NCI-H1105 treated with DMSO at 0.1 percent for 48 hours (cell line): ENCODE data around the gene LYPD5.
A peak's percentile ranks its signal among the peaks of the same experiment; 100 is the strongest.
"Not testable (repeated sequence)": the region's sequence is repeated elsewhere in the genome, so short reads cannot be mapped to it uniquely, and the experiment has no call there.

Source experiments
- DNase-seq: peaks from one replicate; lab custom pipeline; 2025; lab: John Stamatoyannopoulos, UW

The LYPD5 gene

GRCh38 chr19:43806401-43806800, 4.2 kb upstream of the LYPD5 start:
- not testable (repeated sequence) for DNase-seq

GRCh38 chr19:43804432-43804831, 2.2 kb upstream of the LYPD5 start:
- DNase-seq: no peak

- no peak for DNase-seq
Observed at GRCh38 chr19:43799502-43800142, 2.6 kb downstream of the LYPD5 start.

- DNase-seq: no peak
Observed at GRCh38 chr19:43798546-43799409, 3.5 kb downstream of the LYPD5 start.

GRCh38 chr19:43798026-43798545, 4.2 kb downstream of the LYPD5 start:
- DNase-seq: no peak

- DNase-seq: no peak
Observed at GRCh38 chr19:43797556-43797955, 4.7 kb downstream of the LYPD5 start.

- DNase-seq: no peak
Observed at GRCh38 chr19:43797118-43797517, 5.1 kb downstream of the LYPD5 start.

GRCh38 chr19:43790587-43790986, 11.7 kb downstream of the LYPD5 start:
- DNase-seq: no peak

- no peak for DNase-seq
Observed at GRCh38 chr19:43789029-43789428, 13.2 kb downstream of the LYPD5 start.

- DNase-seq: no peak
Observed at GRCh38 chr19:43786665-43787064, 15.6 kb downstream of the LYPD5 start.

GRCh38 chr19:43784981-43785808, 17.1 kb downstream of the LYPD5 start:
- DNase-seq: peak; percentile 72

- DNase-seq: no peak
Observed at GRCh38 chr19:43784241-43784980, 17.8 kb downstream of the LYPD5 start.

GRCh38 chr19:43783636-43784035, 18.6 kb downstream of the LYPD5 start:
- no peak for DNase-seq

GRCh38 chr19:43782689-43783231, 19.5 kb downstream of the LYPD5 start:
- no peak for DNase-seq

GRCh38 chr19:43782311-43782660, 20.0 kb downstream of the LYPD5 start:
- DNase-seq: no peak

- DNase-seq: no peak
Observed at GRCh38 chr19:43781630-43782310, 20.5 kb downstream of the LYPD5 start.

GRCh38 chr19:43780706-43781525, 21.3 kb downstream of the LYPD5 start, which contains the start of gene KCNN4:
TSS of gene KCNN4 (minus strand) at chr19:43780973. CDS start at chr19:43780861, 112 bp downstream.
- DNase-seq: no peak

GRCh38 chr19:43779820-43780219, 22.4 kb downstream of the LYPD5 start:
- no peak for DNase-seq

- no peak for DNase-seq
Observed at GRCh38 chr19:43779147-43779819, 23.0 kb downstream of the LYPD5 start.
